Measurements from ENCODE around the gene RPF1.
A peak's percentile ranks its signal among the peaks of the same experiment; 100 is the strongest.

RPF1 gene

GRCh38 chr1:84524590-84524989, 45.5 kb downstream of the RPF1 start (continued):
- no peak for TF ChIP-seq PRDM10 (tag by site-specific recombination; IDR thresholded peaks at IDR 0.05)

- H3K27ac ChIP-seq (ENCODE audit: extremely low read depth, low read depth, low read length) = no peak overlapping the region
- H3K4me1 ChIP-seq (ENCODE audit: control insufficient read depth, insufficient read depth, low read length) = no peaks in the 10 kb centered on the region
- H3K36me3 ChIP-seq (ENCODE audit: control insufficient read depth in 2 of 2, insufficient read depth in 1 of 2, low read length in 2 of 2) = peaks cover 0 to 3% of the 10 kb centered on the region in 2 experiments; a peak in 1 of 3 replicates
- no peak overlapping the region for H3K4me3 ChIP-seq (ENCODE audit: low read depth, low read length)
- ChIA-PET POLR2A (no interaction called here), CTCF (interaction anchor here (1.1 kb wide), 1 partner anchor 94 kb away, joined by 5 read pairs; no protein-coding TSS in a partner anchor)
- no peak for TF ChIP-seq YY2 (tag by site-specific recombination; IDR thresholded peaks at IDR 0.05)
- no peak for TF ChIP-seq ZBTB1 (tag by site-specific recombination; IDR thresholded peaks at IDR 0.05)
- no peak for TF ChIP-seq ELK4 (IDR thresholded peaks at IDR 0.05; ENCODE audit: borderline replicate concordance, low read depth, low read length)
- no peak for TF ChIP-seq ZNF112 (tag by site-specific recombination; IDR thresholded peaks at IDR 0.05)
- TF ChIP-seq ZSCAN4 (tag by site-specific recombination; IDR thresholded peaks at IDR 0.05) = no peak
- no peak for TF ChIP-seq GLIS1 (tag by site-specific recombination; IDR thresholded peaks at IDR 0.05)
- no peak for TF ChIP-seq ZNF280C (tag by site-specific recombination; IDR thresholded peaks at IDR 0.05)
- TF ChIP-seq SCRT2 (tag by site-specific recombination; IDR thresholded peaks at IDR 0.05) = peak; percentile 37; the same call in 1 of the 2 replicates
- 0 out of 2 replicates have a peak, but pooled peaks have one; percentile 43 for TF ChIP-seq BCL6B (tag by site-specific recombination; IDR thresholded peaks at IDR 0.05)
- TF ChIP-seq INSM2 (tag by site-specific recombination; IDR thresholded peaks at IDR 0.05) = no peak
- TF ChIP-seq ZNF521 (tag by site-specific recombination; IDR thresholded peaks at IDR 0.05) = no peak
- TF ChIP-seq RBAK (tag by site-specific recombination; IDR thresholded peaks at IDR 0.05) = no peak
- TF ChIP-seq ZNF677 (tag by site-specific recombination; IDR thresholded peaks at IDR 0.05) = no peak
- peak; percentile 30 for TF ChIP-seq SETDB1 (IDR thresholded peaks at IDR 0.05; ENCODE audit: insufficient read length, low read length)
- H3K9me3 ChIP-seq (ENCODE audit: control insufficient read depth, insufficient read depth, low read depth, low read length) = no peaks in the 10 kb centered on the region
Measured at GRCh38 chr1:84525779-84526178, 46.7 kb downstream of the RPF1 start.
